ENCODE data around the gene ERFE.

DNA sequence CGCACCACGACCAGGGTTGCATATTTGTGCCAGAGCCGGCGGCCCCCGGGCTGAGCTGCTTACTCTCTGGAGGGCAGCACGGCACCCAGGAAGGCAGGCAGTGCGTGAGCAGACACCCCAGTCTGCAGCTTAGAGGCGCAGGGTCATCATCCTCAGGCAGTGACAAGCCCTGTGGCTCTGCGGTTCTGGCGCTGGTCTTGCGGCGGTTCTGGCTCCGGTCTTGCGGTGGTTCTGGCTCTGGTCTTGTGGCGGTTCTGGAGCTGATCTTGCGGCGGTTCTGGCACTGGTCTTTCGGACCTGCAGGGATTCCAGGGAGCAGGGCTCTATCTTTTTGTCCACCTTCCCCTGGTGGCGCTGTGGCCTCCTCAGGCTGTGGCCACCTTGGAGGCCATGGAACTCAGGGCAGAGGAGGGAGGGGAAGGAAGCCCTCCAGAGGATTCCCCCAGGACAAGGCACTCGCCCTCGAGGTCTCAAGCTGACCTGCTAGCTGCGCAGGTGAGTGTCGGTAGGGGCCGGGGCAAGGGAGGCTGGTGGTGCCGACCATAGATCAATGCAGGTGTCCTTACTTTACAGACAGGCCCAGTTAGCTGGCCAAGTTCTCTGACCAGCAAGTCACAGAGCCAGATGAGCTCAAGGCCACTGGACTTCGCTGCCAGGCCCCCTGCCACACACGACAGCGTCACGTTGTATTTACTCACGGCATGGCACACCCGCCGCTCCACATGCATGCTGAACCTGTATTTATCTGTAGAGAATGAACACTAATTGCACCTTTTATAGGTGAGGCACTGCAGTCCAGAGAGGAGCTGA lies 43.7 kb upstream of the ERFE start:
- TF ChIP-seq, protein P1, sequence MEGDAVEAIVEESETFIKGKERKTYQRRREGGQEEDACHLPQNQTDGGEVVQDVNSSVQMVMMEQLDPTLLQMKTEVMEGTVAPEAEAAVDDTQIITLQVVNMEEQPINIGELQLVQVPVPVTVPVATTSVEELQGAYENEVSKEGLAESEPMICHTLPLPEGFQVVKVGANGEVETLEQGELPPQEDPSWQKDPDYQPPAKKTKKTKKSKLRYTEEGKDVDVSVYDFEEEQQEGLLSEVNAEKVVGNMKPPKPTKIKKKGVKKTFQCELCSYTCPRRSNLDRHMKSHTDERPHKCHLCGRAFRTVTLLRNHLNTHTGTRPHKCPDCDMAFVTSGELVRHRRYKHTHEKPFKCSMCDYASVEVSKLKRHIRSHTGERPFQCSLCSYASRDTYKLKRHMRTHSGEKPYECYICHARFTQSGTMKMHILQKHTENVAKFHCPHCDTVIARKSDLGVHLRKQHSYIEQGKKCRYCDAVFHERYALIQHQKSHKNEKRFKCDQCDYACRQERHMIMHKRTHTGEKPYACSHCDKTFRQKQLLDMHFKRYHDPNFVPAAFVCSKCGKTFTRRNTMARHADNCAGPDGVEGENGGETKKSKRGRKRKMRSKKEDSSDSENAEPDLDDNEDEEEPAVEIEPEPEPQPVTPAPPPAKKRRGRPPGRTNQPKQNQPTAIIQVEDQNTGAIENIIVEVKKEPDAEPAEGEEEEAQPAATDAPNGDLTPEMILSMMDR (conservative IDR thresholded peaks at IDR 0.05 in 1 of 2, IDR thresholded peaks at IDR 0.05 in 1 of 2; ENCODE audit: extremely low read depth in 1 of 2, insufficient read depth in 1 of 2, low read depth in 1 of 2, low read length in 2 of 2): no peak
- TF ChIP-seq EZH2 (IDR thresholded peaks at IDR 0.05; ENCODE audit: borderline replicate concordance, low read length): no peak
